ENCODE data around the gene ARMH3.
A peak's percentile ranks its signal among the peaks of the same experiment; 100 is the strongest.

Gene ARMH3

DNA sequence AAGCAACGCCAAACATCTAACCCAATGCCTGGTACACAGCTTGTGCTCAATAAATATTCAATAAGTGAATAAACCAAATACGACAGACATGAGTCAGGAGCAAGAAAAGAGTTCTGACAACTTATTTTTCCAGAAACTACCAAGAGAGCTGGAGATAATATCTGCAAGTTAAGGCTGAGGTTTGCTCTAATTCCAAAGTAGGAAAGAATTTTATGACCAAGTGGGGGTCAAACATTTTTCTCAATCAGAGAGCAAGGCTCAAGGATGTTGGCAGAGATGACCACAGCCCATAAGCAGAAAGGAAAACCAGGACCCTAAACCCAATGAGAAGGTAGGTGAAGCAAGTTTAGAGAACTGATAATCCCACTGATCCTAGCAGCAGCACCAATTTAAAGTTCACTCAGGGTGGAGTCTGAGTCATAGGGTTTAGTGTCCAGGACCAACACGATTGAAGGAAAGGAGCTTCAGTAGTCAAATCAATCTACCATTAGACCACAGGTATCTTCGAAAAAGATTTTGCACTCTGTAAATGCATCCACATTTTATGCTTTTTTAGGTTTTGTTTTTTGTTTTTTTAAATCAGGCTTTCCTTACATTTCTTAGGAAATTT is 163.1 kb downstream of the ARMH3 start:
- DNase-seq: no peak

DNA sequence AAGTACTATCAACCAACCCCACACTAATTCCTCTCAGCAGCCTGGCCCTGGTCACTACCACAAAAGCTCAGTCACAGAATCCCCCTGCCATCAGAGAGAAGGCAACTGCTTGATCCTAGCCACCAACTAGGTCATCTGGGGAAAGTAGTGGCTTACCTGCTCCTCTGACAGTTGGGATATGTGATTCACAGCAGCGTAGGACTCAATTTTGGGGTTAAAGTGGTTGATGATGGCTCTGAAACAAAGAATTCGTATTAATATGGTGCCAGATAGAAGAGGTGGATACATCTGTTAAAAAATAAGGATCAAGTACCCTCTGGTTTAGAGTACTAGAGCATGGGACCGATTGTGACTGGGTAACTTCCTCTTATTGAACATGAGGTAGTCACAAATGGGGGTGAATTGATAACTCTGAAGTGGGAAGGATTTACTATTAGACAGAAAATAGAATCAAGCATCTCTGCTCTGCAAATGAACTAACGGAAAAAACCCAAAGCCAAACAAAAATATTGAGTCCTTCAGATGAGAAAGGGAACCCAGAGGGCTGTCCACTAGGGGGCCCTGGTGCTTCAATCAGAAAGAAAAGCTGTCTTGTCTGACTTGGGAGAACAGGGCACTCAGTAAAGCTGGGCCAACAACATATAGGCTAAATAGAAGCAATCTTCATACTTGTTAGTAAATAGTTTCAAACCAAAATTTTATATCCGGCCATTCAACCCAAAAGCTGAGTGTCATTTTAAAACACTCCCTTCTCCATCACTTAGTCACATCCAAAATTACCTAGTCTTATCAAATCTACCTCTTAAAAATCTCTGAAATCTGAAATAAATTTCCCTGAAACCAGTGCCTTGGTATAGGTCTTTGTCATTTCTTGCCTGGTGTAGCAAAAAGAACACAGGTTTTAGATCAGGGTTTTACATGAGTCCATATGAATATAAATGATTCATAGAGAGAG is 166.4 kb downstream of the ARMH3 start:
- DNase-seq: peak; percentile 62

DNA sequence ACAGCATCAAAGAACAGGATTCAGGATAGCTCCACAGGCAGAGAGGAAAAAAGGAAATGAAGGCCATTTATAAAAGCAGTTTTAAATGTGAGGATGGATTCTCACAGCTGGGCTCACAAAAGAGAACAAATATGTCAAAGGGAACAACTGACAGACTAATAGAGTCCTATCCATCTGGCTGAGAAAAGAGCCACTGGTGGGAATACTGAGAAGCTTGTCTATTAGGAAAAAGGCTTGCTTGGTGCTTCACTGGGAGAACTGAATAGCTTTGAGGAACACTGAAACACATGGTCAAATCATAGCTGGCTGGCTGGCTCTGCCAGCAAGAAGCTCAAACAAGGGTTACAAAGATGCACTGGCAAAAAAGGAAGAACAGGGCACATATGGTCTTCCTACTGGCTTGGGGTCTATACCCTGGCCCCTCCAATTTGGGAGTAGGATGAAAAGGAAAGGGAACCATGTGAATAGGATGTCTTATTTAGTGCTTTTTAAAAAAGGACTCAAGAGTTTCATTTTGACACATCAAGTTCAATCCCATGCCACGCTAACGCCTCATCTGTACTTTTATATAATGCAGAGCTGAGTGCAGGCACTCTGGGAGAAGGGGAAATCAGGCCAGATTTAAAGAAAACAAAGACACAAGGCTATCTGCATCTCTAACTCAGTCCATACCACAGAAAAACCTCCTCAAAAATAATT is 167.6 kb downstream of the ARMH3 start:
- peak; percentile 19 for DNase-seq

DNA sequence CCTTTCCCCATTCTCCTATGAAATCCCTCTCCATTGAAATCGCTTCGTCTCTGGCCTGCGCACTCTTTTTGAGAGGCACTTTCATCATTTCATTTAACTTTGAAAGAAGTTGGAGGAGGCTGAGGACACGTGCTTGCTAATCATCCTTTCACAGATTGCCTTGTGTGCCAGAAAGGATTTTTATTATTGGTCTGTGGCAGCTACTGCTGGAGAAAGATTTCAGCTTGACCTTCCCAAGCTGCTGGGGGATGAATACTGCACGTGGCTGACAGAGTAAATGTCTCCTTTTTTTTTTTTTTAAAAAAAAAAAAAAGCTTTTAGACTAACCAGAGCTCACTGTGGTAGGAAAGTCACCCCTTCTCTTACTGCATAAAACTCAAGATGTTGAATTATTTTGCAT is 168.2 kb downstream of the ARMH3 start:
- no peak for DNase-seq

DNA sequence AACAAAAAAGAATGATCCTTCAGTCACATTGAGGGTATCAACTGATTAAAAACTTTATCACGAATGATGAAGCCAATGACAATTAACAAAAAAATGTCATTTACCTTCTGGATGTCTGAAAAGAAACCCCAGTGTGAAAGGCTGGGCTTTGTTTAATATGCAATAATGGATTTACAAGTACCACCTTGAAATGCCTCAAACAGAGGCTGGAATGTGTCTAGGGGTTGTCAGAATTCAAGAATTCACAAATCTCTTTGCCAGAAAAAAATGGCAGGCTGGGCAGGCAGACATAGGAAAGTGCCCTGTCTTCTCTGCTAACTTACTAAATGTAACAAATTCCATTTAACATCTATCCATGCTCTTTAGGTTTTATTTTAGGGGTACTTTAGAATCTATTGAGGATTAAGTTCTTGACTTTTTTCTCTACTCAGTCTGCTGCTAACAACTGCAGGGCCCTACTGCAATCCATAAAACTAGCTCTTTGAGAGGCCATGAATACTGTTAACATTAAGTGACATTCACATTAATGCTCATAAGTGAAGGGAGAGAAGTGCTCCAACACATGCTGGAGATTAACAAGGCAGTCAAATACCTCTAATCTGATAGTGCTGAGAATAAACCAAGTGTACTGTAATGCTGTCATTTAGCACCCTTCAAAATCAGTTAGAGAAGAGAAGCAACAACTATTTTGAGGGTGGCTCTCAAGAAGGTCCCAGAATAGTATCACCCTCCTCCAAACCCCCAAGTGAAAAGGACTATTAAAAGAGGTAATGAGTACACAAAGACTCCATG is 169.3 kb downstream of the ARMH3 start:
- DNase-seq: no peak

DNA sequence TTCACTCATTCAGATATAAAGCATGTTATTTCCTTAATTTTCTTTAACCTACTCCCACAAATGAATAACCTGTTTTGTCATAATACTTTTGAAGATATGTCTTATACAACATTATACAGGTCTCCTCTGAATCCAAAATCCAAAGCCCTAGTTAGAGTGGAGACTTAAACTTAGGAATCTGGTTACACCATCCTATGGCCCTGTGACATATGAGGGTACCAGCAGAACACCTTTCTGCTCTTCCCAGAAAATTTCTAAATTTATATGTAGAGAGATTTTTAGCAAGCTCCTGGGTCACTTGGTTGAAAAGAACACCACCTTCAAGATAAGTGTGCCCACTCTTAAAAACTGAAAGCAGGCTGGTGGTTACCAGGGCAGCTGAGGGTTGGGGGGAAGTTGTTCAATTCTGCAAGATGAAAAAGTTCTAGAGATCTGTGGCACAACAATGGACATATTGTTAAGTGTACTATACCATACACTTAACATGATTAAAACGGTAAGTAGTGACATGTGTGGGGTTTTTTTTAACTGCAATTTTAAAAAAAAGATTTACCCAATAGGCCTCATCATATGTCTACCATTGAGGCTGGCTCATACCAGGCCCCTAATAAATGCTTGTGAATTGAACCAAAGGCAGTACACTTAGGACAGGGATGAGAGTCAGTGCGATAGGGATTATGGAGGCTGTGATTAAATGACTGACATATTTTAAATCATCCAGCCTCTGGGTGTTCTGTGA is 174.8 kb downstream of the ARMH3 start:
- DNase-seq: no peak

DNA sequence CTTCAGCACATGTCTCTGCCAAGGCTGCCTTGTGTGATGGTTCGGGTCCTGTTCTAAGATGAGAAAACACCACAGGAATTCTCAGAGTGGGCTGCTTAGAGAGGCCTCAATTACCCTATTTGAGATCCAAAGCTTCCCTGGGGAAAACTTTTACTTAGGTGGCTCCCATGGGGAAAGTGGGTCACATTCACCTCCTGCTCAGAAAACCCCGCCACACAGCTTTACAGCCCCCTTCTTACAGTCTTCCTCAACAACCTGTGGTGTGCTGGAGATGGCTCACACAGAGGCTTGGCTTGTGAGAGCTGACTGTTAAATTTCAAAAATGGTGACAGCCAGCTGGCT is 175.8 kb downstream of the ARMH3 start:
- no peak for DNase-seq

DNA sequence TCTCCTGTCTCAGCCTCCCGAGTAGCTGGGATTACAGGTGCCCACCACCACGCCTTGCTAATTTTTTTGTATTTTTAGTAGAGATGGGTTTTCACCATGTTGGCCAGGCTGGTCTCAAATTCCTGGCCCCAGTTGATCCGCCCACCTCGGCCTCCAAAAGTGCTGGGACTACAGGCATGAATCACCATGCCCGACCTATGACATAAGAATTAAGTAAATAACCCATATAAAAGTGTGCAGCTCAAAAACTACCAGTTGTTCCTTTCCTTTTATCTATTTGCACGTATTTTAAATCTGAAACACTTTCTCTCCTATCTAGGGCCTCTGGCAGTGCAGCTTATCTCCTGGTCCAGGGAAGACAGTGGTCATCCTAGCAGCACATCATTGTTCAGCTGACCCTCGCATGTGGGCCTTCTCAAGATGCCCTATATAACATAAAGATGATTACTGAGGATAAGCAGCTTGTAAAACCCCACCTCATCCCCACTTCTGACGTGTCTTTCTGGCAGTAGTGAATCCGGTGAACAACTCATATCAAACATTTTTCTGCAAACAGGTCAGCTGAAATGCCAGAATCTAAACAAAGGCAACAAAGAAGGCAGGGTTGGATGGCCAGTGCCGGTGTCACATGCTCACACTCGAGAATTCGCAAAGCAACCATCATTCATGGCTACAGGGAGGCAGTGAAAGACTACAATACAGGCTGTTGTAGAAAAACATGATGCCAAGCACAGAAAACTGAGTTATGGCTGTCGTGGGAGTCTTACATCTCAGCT is 176.3 kb downstream of the ARMH3 start:
- DNase-seq: no peak

DNA sequence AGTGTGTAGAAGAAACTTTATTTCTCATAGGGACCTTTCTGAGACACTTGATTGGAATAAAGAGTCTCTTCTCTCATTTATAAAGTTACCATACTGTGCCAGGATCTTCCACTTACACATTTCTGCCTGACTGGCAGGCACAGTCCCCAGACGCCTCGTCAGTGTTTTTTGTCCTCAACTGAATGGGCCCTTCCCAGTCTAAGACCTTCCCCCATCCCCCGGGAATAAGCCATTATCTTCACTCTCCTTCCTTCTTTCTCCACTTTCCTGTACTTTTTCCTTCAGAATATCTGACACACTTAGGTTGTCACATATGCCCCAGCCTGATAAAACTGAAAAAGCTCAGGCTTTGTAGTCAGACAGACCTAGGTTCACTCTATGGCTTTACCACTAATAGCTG is 177.1 kb downstream of the ARMH3 start:
- peak; percentile 6 for DNase-seq

DNA sequence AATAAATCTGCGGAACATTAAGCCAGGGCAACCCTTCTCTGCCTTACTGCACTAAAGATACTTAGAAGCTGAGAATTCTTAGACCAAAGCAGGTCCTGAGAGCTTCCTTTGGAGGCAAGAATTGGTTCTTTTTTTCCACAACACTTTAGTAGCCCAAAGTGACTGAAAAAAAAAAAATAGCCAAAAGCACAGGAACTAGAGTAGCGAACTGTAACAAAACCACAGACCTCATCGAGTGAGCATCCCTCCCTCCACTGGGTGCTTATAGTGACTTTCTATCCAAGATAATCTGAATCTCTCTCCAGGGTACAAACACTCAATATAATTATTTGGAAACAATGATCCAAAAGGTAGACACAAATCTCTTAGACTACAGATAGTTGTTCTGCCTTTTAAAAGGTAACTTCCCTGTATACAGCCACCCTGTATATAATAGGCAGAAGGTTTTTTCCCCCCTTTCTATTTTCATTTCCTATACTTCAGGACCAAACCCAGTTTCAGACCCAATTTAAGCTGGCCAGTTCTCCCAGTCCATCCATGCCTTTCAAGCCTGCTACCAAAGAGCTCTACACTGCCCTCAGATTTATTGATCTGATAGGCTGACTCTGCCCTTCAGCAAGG is 180.8 kb downstream of the ARMH3 start:
- DNase-seq: peak; percentile 6

DNA sequence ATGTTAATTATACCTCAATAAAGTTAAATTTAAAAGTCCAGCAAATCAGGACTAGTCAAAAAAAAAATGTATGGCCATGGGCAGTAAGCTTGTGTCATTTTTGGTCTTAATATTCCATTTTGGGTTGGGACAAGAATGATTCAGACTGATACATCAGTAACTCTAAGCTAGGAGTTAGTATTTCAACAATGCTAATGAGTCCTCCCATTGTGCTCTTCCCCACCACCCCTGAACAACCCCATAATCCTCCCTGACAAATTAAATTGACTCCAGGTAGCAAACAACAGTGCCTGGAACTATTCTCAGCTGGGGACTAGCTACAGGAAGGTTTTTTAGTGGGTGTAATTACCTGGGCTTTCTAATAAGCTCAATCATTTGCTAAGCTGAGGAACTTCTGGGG is 181.7 kb downstream of the ARMH3 start:
- no peak for DNase-seq

DNA sequence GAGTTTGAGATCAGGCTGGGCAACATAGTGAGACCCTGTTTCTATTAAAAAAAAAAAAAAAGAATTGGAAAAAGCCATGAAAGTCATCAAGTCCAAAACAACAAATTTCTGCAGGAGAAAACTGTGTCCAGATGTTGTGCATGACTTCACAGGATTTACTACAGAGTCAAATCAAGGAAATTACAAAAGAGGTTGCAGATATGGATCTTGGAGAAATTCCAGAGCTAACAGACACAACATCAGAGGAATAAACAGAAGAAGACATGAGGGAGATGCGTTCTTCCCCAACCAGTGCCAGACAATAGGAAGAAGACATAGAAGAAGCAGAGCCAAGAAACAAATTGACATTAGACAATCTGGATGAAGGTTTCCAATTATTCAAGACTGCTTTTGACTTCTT is 188.0 kb downstream of the ARMH3 start:
- DNase-seq: no peak

DNA sequence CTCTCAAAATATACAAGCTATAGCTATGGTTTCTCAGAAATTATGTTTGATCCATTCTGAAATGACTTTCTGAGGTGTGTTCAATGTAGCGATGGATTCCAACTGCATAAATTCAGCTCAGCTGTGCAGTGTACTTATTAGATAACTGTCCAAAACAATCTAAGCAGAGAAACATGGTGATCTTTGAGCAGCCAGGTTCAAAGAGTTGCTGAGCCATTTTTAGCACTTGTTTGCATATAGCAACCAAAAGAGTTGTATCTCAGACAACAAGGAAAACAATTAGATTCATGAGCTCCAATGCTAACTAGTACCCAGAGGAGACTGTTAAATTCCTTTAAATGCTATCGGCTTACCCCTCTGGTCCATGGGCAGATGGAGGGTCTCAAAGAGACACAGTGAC is 196.4 kb downstream of the ARMH3 start:
- no peak for DNase-seq

DNA sequence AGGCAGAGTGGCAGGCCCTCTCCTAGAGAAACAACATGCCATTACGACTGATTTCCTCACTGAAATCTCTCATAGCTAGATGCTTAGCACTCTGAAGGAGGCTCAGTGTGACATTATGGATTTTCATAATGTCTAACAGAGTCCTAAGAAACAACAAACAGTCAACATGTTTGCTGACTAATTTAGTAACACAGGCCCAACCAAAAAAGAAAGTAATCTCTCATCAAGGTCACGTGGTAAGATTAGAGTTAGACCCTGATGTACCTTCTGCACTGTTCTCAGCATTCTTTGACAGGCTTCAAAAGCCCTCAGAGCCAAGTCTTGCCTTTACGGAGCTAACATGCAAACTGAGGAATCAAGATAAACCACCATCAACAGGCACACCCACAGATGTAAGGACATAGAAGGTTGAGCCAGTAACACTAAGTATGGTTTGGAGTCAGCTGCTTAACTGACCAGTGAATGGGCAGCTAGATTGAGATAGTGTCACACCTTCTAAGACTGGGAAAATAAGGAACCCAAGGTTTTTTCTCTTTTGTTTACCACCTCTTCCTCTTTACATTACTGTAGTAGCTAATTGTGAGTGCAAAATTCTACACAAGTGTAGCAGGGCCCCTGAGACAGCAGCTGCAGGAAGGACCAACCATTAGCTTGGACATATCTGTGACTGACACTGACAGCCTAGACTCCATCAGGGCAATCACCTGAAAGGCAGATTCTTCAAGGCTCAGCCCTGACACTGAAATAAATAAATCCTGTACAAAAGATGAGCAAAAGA is 197.1 kb downstream of the ARMH3 start:
- DNase-seq: no peak

DNA sequence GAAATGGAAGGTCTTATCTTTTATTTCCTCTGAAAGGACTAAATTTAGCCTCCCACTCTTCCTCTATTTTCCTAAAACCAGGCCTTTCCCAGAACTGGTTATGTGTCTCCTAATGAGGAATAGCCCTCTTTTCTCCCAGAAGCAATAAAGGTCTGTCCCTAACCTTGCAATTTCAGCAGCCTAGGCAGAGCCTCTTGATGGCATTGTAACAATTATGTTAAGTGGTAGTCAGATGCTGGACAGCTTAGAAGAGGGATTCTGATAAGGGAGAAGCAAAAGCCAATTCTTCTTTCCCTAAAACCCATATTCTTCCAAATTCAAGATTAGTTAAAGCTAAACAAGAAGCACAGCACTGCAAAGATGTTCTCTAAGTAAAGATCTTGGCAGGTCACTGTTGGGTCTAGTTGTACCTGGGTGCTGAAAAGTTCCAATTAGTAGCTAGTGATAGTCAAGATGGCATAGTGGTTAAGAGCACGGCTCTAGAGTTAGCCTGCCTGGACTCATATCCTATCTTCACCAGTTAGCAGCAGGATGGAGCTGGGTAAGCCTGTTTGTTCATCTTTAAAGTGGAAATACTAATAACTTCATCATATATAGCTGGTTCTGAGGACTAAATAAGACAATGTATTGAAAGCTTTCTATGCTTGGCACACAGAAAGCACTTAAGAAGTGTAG is 198.0 kb downstream of the ARMH3 start:
- DNase-seq: no peak

DNA sequence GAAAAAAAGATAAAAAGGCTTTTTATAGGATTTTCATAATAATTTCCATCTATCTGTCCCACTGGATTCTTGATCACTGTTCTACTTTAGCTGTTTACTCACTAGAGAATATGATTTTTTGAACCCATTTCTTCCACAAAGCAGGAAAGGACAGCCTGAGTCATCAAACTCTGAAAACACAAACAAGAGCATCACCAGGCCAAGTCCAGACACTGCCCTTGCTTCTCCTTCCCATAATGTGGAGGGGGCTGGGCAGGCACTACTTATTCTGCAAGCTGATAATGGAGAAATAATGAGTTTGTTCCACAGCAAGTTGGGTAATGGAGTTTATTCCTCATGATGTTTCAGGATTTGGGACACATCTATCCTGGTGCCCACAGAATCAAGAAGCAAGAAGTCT is 199.3 kb downstream of the ARMH3 start:
- DNase-seq: no peak

DNA sequence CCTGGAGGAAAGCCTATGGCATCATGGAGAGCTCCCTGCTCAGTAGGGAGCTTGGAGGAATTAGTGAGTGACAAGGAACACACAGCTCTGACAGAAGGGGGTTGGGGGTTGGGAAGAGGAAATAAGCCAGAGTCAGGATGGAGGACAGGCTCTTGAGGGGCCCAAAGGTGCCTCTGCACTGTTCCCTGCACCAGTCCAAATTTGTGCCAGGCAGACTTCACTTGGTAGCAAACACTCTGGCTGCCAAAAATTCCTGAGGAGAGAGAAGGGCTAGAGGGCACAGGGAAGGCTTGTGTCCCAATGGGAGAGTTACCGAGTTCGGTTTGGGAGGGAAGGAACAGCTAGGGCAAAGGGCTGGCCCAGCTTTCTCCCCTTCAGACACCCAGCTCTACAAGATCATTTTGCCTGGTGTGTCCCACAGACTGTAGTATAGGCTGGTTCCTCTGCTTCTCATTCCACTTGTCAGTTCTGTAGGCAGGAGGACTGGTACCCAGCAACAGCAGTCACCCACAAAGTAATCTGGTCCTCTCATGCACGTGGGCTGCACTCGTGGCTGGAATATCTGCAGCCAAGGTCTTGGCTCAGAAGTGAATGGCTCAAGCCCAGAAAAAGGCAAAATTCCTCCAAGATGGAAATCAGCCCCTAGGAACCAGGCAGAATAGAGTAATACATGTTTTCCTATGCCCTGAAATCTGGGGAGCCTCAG is 204.4 kb downstream of the ARMH3 start:
- no peak for DNase-seq

DNA sequence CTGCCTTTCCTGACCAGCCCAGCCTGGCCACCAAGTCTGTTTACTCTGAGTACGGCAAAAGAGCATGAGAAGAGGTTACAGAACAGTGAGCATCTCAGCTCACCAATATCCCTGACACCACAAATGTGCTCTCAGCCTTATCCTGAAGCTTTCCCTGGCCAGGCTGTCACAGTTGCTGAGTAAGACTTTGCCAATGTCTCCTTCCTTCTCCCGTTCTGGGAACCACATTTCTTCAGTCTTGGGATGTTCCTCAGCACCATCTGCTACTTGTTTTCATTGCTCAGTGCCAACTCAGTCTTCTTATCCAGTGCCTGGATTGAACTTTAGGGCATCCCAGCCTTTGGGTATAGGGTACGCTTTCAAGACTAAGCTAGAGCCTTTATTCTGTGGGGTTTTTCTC is 205.2 kb downstream of the ARMH3 start:
- no peak for DNase-seq

DNA sequence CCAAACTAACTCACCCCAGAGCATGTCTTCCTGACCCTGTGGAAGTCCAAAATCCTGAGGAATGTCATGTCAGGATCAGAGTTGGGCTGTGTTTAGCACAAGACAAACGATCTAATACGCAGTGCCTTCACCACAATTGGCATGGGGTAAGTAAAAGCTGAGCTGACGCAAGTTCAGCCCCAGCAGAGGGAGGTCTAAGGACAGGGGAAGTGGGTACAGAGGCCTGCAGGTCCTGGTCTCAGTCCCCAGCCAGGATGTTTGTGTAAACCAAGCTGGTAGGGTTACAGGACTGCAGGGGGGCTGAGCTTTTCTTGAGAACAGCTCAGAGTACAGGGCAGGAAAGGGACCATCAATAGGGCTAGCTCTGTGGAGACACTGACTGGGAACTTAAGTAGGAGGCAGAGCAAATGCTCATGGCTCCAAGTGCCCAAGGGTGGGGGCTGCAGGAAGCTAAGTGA is 207.1 kb downstream of the ARMH3 start:
- no peak for DNase-seq
